GM12878 (cell line): Measurements from ENCODE around the gene PPP2R5A. TPM values are rescaled to one million over a fixed set of nuclear protein-coding genes. Genes with fewer than 3 reads are reported as not detected.

Experiments
- ATAC-seq: fragments of 200-7000 bp; cut with Tn5 transposase; 3 replicates; pipeline ENCODE4 v1.9.1; 2020; ENCODE audit warnings: mild to moderate bottlenecking, moderate library complexity
- BruUV-seq: library from RNA; stranded (reverse); fragments of 400-500 nt; replicated peaks from 2 replicates; lab custom pipeline; 2021; lab: Mats Ljungman, UMichigan
- CTCF ChIA-PET: fragments of 300-600 bp; sonication (Branson Sonifier 250); formaldehyde crosslinking; extraction: SDS; loops from one replicate; lab custom pipeline; 2021; ENCODE audit warnings: inconsistent platforms; lab: Yijun Ruan, JAX
- POLR2A ChIA-PET: fragments of 350-600 bp; formaldehyde crosslinking; extraction: SDS; loops from one replicate; lab custom pipeline; 2021; ENCODE audit warnings: inconsistent platforms; lab: Charles Lee
- RAD21 ChIA-PET: fragments of 300-600 bp; sonication (Branson Sonifier 250); formaldehyde crosslinking; loops from one replicate; lab custom pipeline; 2023; ENCODE audit warnings: antibody characterized with exemption; ENCODE audit not compliant: unreplicated experiment; lab: Charles Lee
- SMC1A ChIA-PET: fragments of 300-600 bp; sonication (Branson Sonifier 250); formaldehyde crosslinking; loops from one replicate; lab custom pipeline; 2023; ENCODE audit not compliant: unreplicated experiment, uncharacterized antibody; lab: Charles Lee
- DNase-seq: peaks from one replicate; pipeline ENCODE4 v3.0.0-alpha.2; 2011; ENCODE audit warnings: low read depth, low spot score
- FAIRE-seq: peaks from 3 replicates; lab custom pipeline; 2011; peaks lifted over from hg19 to GRCh38; lab: Jason Lieb, UNC
- H2AFZ ChIP-seq: 2 replicates; pipeline ENCODE4 v1.6.0; 2011; ENCODE audit warnings: low read depth, low read length, control low read depth; ENCODE audit not compliant: control insufficient read depth
- H3K27ac ChIP-seq: 2 replicates; pipeline ENCODE4 v1.5.1; 2011; ENCODE audit warnings: control low read depth; ENCODE audit not compliant: control insufficient read depth, insufficient read depth
- H3K27me3 ChIP-seq, 2 experiments: replicated peaks in 1 of 2; 2 replicates each; pipeline versions ENCODE4 v1.6.0 to v1.6.1; 2011; ENCODE audit warnings: low read length in 1 of 2; ENCODE audit not compliant: control insufficient read depth in 2 of 2, insufficient read depth in 2 of 2
- H3K36me3 ChIP-seq, 2 experiments: 2 replicates each; pipeline ENCODE4 v1.5.1; 2011; ENCODE audit warnings: low read length in 1 of 2; ENCODE audit not compliant: control insufficient read depth in 2 of 2, insufficient read depth in 2 of 2
- H3K4me1 ChIP-seq: 2 replicates; pipeline ENCODE4 v1.6.1; 2011; ENCODE audit warnings: mild to moderate bottlenecking, low read length, moderate library complexity, mixed read lengths; ENCODE audit not compliant: control insufficient read depth, insufficient read depth
- H3K4me2 ChIP-seq: 2 replicates; pipeline ENCODE4 v1.6.0; 2011; ENCODE audit warnings: control low read depth; ENCODE audit not compliant: control insufficient read depth, insufficient read depth
- H3K4me3 ChIP-seq: fragments of 200-600 bp; sonication (generic); 2 replicates; pipeline ENCODE4 v1.5.1; 2016
- H3K79me2 ChIP-seq: 2 replicates; pipeline ENCODE4 v1.6.0; 2011; ENCODE audit warnings: low read length; ENCODE audit not compliant: control insufficient read depth, insufficient read depth
- H3K9ac ChIP-seq: 2 replicates; pipeline ENCODE4 v1.8.0; 2011; ENCODE audit warnings: low read length, control low read depth, mixed read lengths; ENCODE audit not compliant: control insufficient read depth, insufficient read depth
- H3K9me3 ChIP-seq: replicated peaks from 3 replicates; pipeline ENCODE4 v1.5.1; 2011; ENCODE audit warnings: mild to moderate bottlenecking, low read length; ENCODE audit not compliant: control insufficient read depth, insufficient read depth
- H4K20me1 ChIP-seq: 2 replicates; pipeline ENCODE4 v1.6.0; 2011; ENCODE audit not compliant: control insufficient read depth, insufficient read depth
- BCL3 ChIP-seq: IDR thresholded peaks from 2 replicates; pipeline ENCODE4 v1.6.1; 2011; ENCODE audit warnings: borderline replicate concordance, low read depth, mild to moderate bottlenecking, moderate library complexity, low read length; ENCODE audit not compliant: insufficient read depth, poor library complexity, severe bottlenecking
- BMI1 ChIP-seq: fragments of 450-650 bp; IDR thresholded peaks from 2 replicates; pipeline ENCODE4 v1.6.1; 2016; ENCODE audit warnings: mild to moderate bottlenecking, moderate library complexity, borderline replicate concordance
- CTCF ChIP-seq, 3 experiments: IDR thresholded peaks in 2 of 3; conservative IDR thresholded peaks in 1 of 3; 2 replicates each; pipeline ENCODE4 v1.5.1; 2011; ENCODE audit warnings: low read depth in 3 of 3, low read length in 3 of 3, mild to moderate bottlenecking in 3 of 3, control low read depth in 2 of 3, moderate library complexity in 2 of 3, inconsistent platforms in 1 of 3, mixed read lengths in 1 of 3; ENCODE audit not compliant: control insufficient read depth in 2 of 3, insufficient read depth in 1 of 3; ENCODE audit errors: extremely low read depth in 1 of 3
- GABPA ChIP-seq: IDR thresholded peaks from 2 replicates; pipeline ENCODE4 v1.6.1; 2014; ENCODE audit warnings: antibody characterized with exemption, low read depth, mild to moderate bottlenecking, inconsistent platforms
- HDGF ChIP-seq: fragments of 450-650 bp; IDR thresholded peaks from 2 replicates; pipeline ENCODE4 v1.6.1; 2016; ENCODE audit warnings: antibody characterized with exemption
- PKNOX1 ChIP-seq: fragments of 450-650 bp; IDR thresholded peaks from 2 replicates; pipeline ENCODE4 v1.6.1; 2016; ENCODE audit warnings: mild to moderate bottlenecking
- POLR2A ChIP-seq: IDR thresholded peaks from 2 replicates; pipeline ENCODE4 v1.6.1; 2011; ENCODE audit warnings: low read depth, mild to moderate bottlenecking, low read length
- POLR2AphosphoS2 ChIP-seq: IDR thresholded peaks from 2 replicates; pipeline ENCODE4 v1.6.1; 2011; ENCODE audit warnings: low read depth, mild to moderate bottlenecking, low read length, improper control_type of control experiment, moderate library complexity
- RCOR1 ChIP-seq: conservative IDR thresholded peaks from 2 replicates; pipeline ENCODE4 v1.6.1; 2012; ENCODE audit warnings: low read depth, low read length, improper control_type of control experiment
- SKIL ChIP-seq: fragments of 450-650 bp; IDR thresholded peaks from 2 replicates; pipeline ENCODE4 v1.6.1; 2017; ENCODE audit warnings: mild to moderate bottlenecking, low read depth, inconsistent platforms; ENCODE audit not compliant: poor library complexity, severe bottlenecking
- SUZ12 ChIP-seq: fragments of 200-600 bp; sonication (generic); IDR thresholded peaks from one replicate; pipeline ENCODE4 v1.6.1; 2018; ENCODE audit warnings: antibody characterized with exemption, mild to moderate bottlenecking; ENCODE audit not compliant: unreplicated experiment
- TAF1 ChIP-seq: IDR thresholded peaks from 2 replicates; pipeline ENCODE4 v1.6.1; 2011; ENCODE audit warnings: mild to moderate bottlenecking, low read depth, low read length, borderline replicate concordance
- TCF3 ChIP-seq: IDR thresholded peaks from 2 replicates; pipeline ENCODE4 v1.6.1; 2012; ENCODE audit warnings: low read depth, mild to moderate bottlenecking, low read length, borderline replicate concordance; ENCODE audit not compliant: insufficient read depth
- YBX1 ChIP-seq: fragments of 450-650 bp; IDR thresholded peaks from 2 replicates; pipeline ENCODE4 v1.6.1; 2016; ENCODE audit warnings: antibody characterized with exemption
- ZBTB33 ChIP-seq: fragments of 450-650 bp; IDR thresholded peaks from 2 replicates; pipeline ENCODE4 v1.6.1; 2017; ENCODE audit warnings: mild to moderate bottlenecking
- ZNF207 ChIP-seq: fragments of 450-650 bp; IDR thresholded peaks from 2 replicates; pipeline ENCODE4 v1.6.1; 2014; ENCODE audit warnings: antibody characterized with exemption, mild to moderate bottlenecking, borderline replicate concordance
- WGBS: methylation state at CpG from one replicate; pipeline ENCODE4 v1.1.6; 2016; ENCODE audit warnings: low lambda C conversion rate; ENCODE audit not compliant: insufficient replicate concordance, insufficient coverage; ENCODE audit errors: missing lambda C conversion rate; 5-methylcytosine and 5-hydroxymethylcytosine counted together
- in situ Hi-C: fragments of 300-500 bp; cut with MboI; formaldehyde crosslinking; loops from 9 replicates; pipeline ENCODE4 v1.14.3; 2018; ENCODE audit warnings: mixed read lengths
- intact Hi-C: fragments of 100-400 bp; cut with micrococcal nuclease; formaldehyde crosslinking; loops from one replicate; pipeline ENCODE4 v1.14.2; 2022; ENCODE audit not compliant: unreplicated experiment
- polyA plus RNA-seq, 11 experiments: library from polyadenylated mRNA; depleted of rRNA in 4 of 11; unstranded in 6 of 11; stranded (reverse) in 5 of 11; fragments of >200 nt; fragmentation: Nextera tagmentation in 4 of 11; fragmentation: Illumina TruSeq in 1 of 11; extraction: Ambion mirVana in 4 of 11; extraction: Trizol in 1 of 11; gene quantifications; 1 replicate in 1 of 11; 2 replicates in 10 of 11; pipeline versions ENCODE4 v1.2.1 to v1.2.3, GENCODE V29; 2011 to 2016; ENCODE audit warnings: inconsistent platforms in 2 of 11, missing spikeins in 2 of 11, low read depth in 1 of 11
- total RNA-seq, 4 experiments: library from RNA; depleted of rRNA in 3 of 4; stranded (reverse); fragments of >200 nt in 3 of 4; fragmentation: Illumina TruSeq in 1 of 4; extraction: Trizol in 1 of 4; gene quantifications; 2 replicates each; pipeline versions ENCODE4 v1.2.1 to v1.2.3, GENCODE V29; 2013 to 2021

The PPP2R5A gene
- total and polyA plus RNA-seq, 10 of the 15 experiments (the other 5 are each of a cell fraction or from before 2014, with no cell fraction given), result 15.4 to 40.6 (median 32.5) TPM

GRCh38 chr1:212323066-212323465, 37.9 kb downstream of the PPP2R5A start:
- H4K20me1 ChIP-seq, result no peaks in the 10 kb centered on the region
- no peaks in the 10 kb centered on the region for H3K9me3 ChIP-seq
- no peaks in the 10 kb centered on the region for H3K36me3 ChIP-seq
- no peak overlapping the region for H3K27ac ChIP-seq
- in situ Hi-C loops (no loop called here), intact Hi-C loops (no loop called here)
- SMC1A ChIA-PET, result interaction anchor here (1.0 kb wide), 1 partner anchor 133 kb away, joined by 3 read pairs; no protein-coding TSS in a partner anchor
- H3K27me3 ChIP-seq, result no peaks in the 10 kb centered on the region
- H3K4me1 ChIP-seq, result no peaks in the 10 kb centered on the region
- RAD21 ChIA-PET, result interaction anchor here (0.6 kb wide), 1 partner anchor 726 kb away, joined by 3 read pairs; no protein-coding TSS in a partner anchor
- no peak for DNase-seq
- 83% methylated on average over 3 of the region's 3 CpGs for WGBS
- POLR2A ChIA-PET, result no interaction called here
- no peak for ATAC-seq
- no peaks in the 10 kb centered on the region; the same call in 1 of the 2 replicates for H3K79me2 ChIP-seq
- BruUV-seq, result no TSS peak
- no peak for FAIRE-seq
- CTCF ChIA-PET, result interaction anchor here (0.6 kb wide), 1 partner anchor 44 kb away, joined by 3 read pairs; no protein-coding TSS in a partner anchor
- H2AFZ ChIP-seq, result no peak overlapping the region
- H3K9ac ChIP-seq, result no peak overlapping the region
- H3K4me2 ChIP-seq, result no peak overlapping the region
- no peak overlapping the region for H3K4me3 ChIP-seq
- no peak for TF ChIP-seq BMI1
- no peak for TF ChIP-seq POLR2A
- no peak for TF ChIP-seq POLR2AphosphoS2
- no peak for TF ChIP-seq SKIL
- TF ChIP-seq PKNOX1, result no peak
- no peak for TF ChIP-seq HDGF
- no peak for TF ChIP-seq TAF1
- TF ChIP-seq BCL3, result no peak
- TF ChIP-seq TCF3, result no peak
- TF ChIP-seq ZNF207, result no peak
- no peak for TF ChIP-seq CTCF (IDR thresholded peaks at IDR 0.05 in 2 of 3, conservative IDR thresholded peaks at IDR 0.05 in 1 of 3; ENCODE audit: control insufficient read depth in 2 of 3, extremely low read depth in 1 of 3, insufficient read depth in 1 of 3, low read depth in 3 of 3, low read length in 3 of 3)
- TF ChIP-seq SUZ12, result no peak
- no peak for TF ChIP-seq ZBTB33
- no peak for TF ChIP-seq RCOR1
- TF ChIP-seq YBX1, result no peak
- no peak for TF ChIP-seq GABPA
